Activated CD8-positive, alpha-beta memory T cell treated with anti-CD3 and anti-CD28 coated beads for 4 hours (primary cell): ENCODE results near the gene CACNA1G.

Experiments used
- DNase-seq, 2 donors: peaks; one replicate each; pipeline ENCODE4 v3.0.0-alpha.2; 2020; ENCODE audit warnings: low read depth in 2 of 2

The CACNA1G gene

GRCh38 chr17:50547736-50548083 is 12.8 kb upstream of the CACNA1G start:
- DNase-seq: no peak

GRCh38 chr17:50548831-50549230 is 11.7 kb upstream of the CACNA1G start:
- no peak for DNase-seq

- DNase-seq: no peak
Measured at GRCh38 chr17:50549256-50549941, 11.1 kb upstream of the CACNA1G start.

- no peak for DNase-seq
Measured at GRCh38 chr17:50549969-50550368, 10.5 kb upstream of the CACNA1G start.

GRCh38 chr17:50550661-50551432 is 9.7 kb upstream of the CACNA1G start:
- no peak for DNase-seq

GRCh38 chr17:50551433-50551815 is 9.1 kb upstream of the CACNA1G start:
- DNase-seq: no peak

GRCh38 chr17:50551884-50552283 is 8.6 kb upstream of the CACNA1G start:
- DNase-seq: no peak

- DNase-seq: no peak
Measured at GRCh38 chr17:50554201-50554600, 6.3 kb upstream of the CACNA1G start.

GRCh38 chr17:50556803-50557202 is 3.7 kb upstream of the CACNA1G start:
- no peak for DNase-seq

- DNase-seq: no peak
Measured at GRCh38 chr17:50557630-50558029, 2.9 kb upstream of the CACNA1G start.

- DNase-seq: no peak
Measured at GRCh38 chr17:50558091-50558490, 2.4 kb upstream of the CACNA1G start.

GRCh38 chr17:50558581-50558940 is 2.0 kb upstream of the CACNA1G start:
- no peak for DNase-seq

- no peak for DNase-seq
Measured at GRCh38 chr17:50558941-50559614, 1.4 kb upstream of the CACNA1G start.

GRCh38 chr17:50559674-50560184 is 786 bp upstream of the CACNA1G start:
- DNase-seq: no peak

- no peak for DNase-seq
Measured at GRCh38 chr17:50560931-50561745, 623 bp downstream of the CACNA1G start.

- no peak for DNase-seq
Measured at GRCh38 chr17:50561746-50562141, 1.2 kb downstream of the CACNA1G start.

- DNase-seq: no peak
Measured at GRCh38 chr17:50562242-50563091, 2.0 kb downstream of the CACNA1G start.

GRCh38 chr17:50563092-50563511 is 2.6 kb downstream of the CACNA1G start:
- DNase-seq: no peak

GRCh38 chr17:50564916-50565315 is 4.4 kb downstream of the CACNA1G start:
- DNase-seq: no peak

GRCh38 chr17:50565402-50566350 is 5.2 kb downstream of the CACNA1G start:
- no peak for DNase-seq
